GDM1 (cell line): ENCODE results near the gene GALNT14.

Experiments used
- DNase-seq: peaks from one replicate; lab custom pipeline; 2025; lab: John Stamatoyannopoulos, UW

The GALNT14 gene

GRCh38 chr2:31054842-31055388, 83.3 kb downstream of the GALNT14 start:
- DNase-seq: no peak

- DNase-seq: no peak
These were observed 84.1 kb downstream of the GALNT14 start for GRCh38 chr2:31053929-31054782.

- no peak for DNase-seq
These were observed 86.0 kb downstream of the GALNT14 start for GRCh38 chr2:31052284-31052683.

- DNase-seq: no peak
These were observed 86.7 kb downstream of the GALNT14 start for GRCh38 chr2:31051258-31052140.

- DNase-seq: no peak
These were observed 88.2 kb downstream of the GALNT14 start for GRCh38 chr2:31049916-31050588.

- DNase-seq: no peak
These were observed 89.0 kb downstream of the GALNT14 start for GRCh38 chr2:31049264-31049663.

- no peak for DNase-seq
These were observed 90.6 kb downstream of the GALNT14 start for GRCh38 chr2:31047599-31047998.

GRCh38 chr2:31038385-31038784, 99.9 kb downstream of the GALNT14 start:
- no peak for DNase-seq

GRCh38 chr2:31037058-31037457, 101.2 kb downstream of the GALNT14 start:
- DNase-seq: no peak

- DNase-seq: no peak
These were observed 105.2 kb downstream of the GALNT14 start for GRCh38 chr2:31033032-31033431.

GRCh38 chr2:31032475-31032874, 105.8 kb downstream of the GALNT14 start:
- DNase-seq: no peak

- DNase-seq: no peak
These were observed 107.0 kb downstream of the GALNT14 start for GRCh38 chr2:31031132-31031706.

- DNase-seq: no peak
These were observed 109.8 kb downstream of the GALNT14 start for GRCh38 chr2:31028417-31028816.

GRCh38 chr2:31027549-31027948, 110.7 kb downstream of the GALNT14 start:
- no peak for DNase-seq

GRCh38 chr2:31023541-31023940, 114.7 kb downstream of the GALNT14 start:
- no peak for DNase-seq

- no peak for DNase-seq
These were observed 117.5 kb downstream of the GALNT14 start for GRCh38 chr2:31020713-31021112.

- no peak for DNase-seq
These were observed 120.0 kb downstream of the GALNT14 start for GRCh38 chr2:31018280-31018679.

GRCh38 chr2:31016648-31017047, 121.6 kb downstream of the GALNT14 start:
- DNase-seq: no peak

- DNase-seq: no peak
These were observed 123.7 kb downstream of the GALNT14 start for GRCh38 chr2:31014516-31014915.

GRCh38 chr2:31013301-31013700, 124.9 kb downstream of the GALNT14 start:
- DNase-seq: no peak

GRCh38 chr2:31012406-31012805, 125.8 kb downstream of the GALNT14 start:
- no peak for DNase-seq

GRCh38 chr2:31011587-31011986, 126.7 kb downstream of the GALNT14 start:
- DNase-seq: no peak
